Fibroblast of mammary gland (primary cell): ENCODE results near the gene SLC2A6.

ENCODE experiments used
- DNase-seq: peaks from one replicate; pipeline ENCODE4 v3.0.0-alpha.2; 2010; ENCODE audit warnings: low read depth
- H3K4me3 ChIP-seq: 2 replicates; pipeline ENCODE4 v1.5.1; 2011; ENCODE audit warnings: low read depth, mild to moderate bottlenecking, low read length, moderate library complexity; ENCODE audit not compliant: control insufficient read depth
- TF ChIP-seq, protein P1 (sequence below): conservative IDR thresholded peaks from 2 replicates; pipeline ENCODE4 v1.5.1; 2011; ENCODE audit warnings: low read depth, low read length, inconsistent platforms; ENCODE audit not compliant: control insufficient read depth, insufficient read depth

Gene SLC2A6

DNA sequence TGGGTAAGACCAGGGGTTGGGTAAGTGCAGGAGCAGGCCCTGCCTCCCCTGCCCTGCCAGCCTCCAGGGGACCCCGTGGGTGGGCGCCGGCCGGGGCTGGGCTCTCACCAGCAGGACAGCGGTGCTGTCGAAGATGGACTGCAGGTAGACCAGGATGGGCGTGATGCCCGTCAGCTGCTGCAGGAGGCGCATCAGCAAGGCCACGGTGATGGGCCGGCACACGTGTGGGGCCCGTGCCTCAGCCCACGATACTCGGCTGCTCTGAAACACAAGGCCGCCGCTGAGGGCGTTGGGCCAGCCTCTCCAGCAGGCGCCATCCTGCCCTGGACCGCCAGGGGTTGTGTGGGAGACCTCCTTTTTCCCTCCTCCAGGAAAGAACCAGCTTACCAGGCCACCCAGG is 4.0 kb downstream of the SLC2A6 start:
- TF ChIP-seq, protein P1, sequence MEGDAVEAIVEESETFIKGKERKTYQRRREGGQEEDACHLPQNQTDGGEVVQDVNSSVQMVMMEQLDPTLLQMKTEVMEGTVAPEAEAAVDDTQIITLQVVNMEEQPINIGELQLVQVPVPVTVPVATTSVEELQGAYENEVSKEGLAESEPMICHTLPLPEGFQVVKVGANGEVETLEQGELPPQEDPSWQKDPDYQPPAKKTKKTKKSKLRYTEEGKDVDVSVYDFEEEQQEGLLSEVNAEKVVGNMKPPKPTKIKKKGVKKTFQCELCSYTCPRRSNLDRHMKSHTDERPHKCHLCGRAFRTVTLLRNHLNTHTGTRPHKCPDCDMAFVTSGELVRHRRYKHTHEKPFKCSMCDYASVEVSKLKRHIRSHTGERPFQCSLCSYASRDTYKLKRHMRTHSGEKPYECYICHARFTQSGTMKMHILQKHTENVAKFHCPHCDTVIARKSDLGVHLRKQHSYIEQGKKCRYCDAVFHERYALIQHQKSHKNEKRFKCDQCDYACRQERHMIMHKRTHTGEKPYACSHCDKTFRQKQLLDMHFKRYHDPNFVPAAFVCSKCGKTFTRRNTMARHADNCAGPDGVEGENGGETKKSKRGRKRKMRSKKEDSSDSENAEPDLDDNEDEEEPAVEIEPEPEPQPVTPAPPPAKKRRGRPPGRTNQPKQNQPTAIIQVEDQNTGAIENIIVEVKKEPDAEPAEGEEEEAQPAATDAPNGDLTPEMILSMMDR = no peak
- no peak for DNase-seq
- H3K4me3 ChIP-seq = no peak overlapping the region

- H3K4me3 ChIP-seq = no peak overlapping the region
- DNase-seq = no peak
- TF ChIP-seq, protein P1 = no peak
Observed at GRCh38 chr9:133474215-133474614, 4.7 kb downstream of the SLC2A6 start.

- DNase-seq = no peak
- H3K4me3 ChIP-seq = no peak overlapping the region
Observed at GRCh38 chr9:133473743-133474142, 5.2 kb downstream of the SLC2A6 start.

GRCh38 chr9:133472753-133473378 is 6.0 kb downstream of the SLC2A6 start:
- TF ChIP-seq, protein P1 = no peak
- DNase-seq = no peak
- H3K4me3 ChIP-seq = no peak overlapping the region

More at GRCh38 chr9:133473743-133474142, 5.2 kb downstream of the SLC2A6 start:
- TF ChIP-seq, protein P1 = no peak

DNA sequence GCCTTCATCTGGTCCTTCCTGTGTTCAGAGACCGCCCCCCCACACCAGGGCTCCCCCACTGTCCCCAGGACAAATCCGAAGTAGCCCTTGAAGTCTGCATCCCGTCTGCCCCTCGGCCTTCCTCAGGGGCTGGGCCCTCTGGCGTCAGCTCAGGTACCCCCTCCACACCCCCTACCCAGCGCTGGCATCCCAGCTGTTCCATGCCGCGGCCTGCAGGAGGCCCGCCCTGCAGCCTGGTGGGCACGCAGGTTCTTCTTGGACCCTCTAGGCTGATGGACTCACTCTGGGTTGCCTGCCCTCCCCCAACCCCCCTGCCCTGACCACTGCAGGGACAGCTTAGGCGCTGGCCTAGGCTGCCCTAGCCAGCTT is 6.6 kb downstream of the SLC2A6 start:
- no peak for DNase-seq
- H3K4me3 ChIP-seq = no peak overlapping the region
- TF ChIP-seq, protein P1 = no peak

- TF ChIP-seq, protein P1 = no peak
- H3K4me3 ChIP-seq = no peak overlapping the region
- no peak for DNase-seq
Observed at GRCh38 chr9:133471551-133472276, 7.2 kb downstream of the SLC2A6 start.

- TF ChIP-seq, protein P1 = no peak
- no peak for DNase-seq
- H3K4me3 ChIP-seq = no peak overlapping the region
Observed at GRCh38 chr9:133470988-133471387, 7.9 kb downstream of the SLC2A6 start.
